Measurements from ENCODE around the gene SMIM3. TPM values are rescaled to one million over a fixed set of nuclear protein-coding genes. Genes with fewer than 3 reads are reported as not detected.
A peak's percentile ranks its signal among the peaks of the same experiment; 100 is the strongest.

Gene SMIM3
- 10 to 100 TPM in 3 of 4 donors, 1 to 10 TPM in 1; 6.8 to 38.5 (median 17.6) TPM for total RNA-seq

- TF ChIP-seq CTCF (IDR thresholded peaks at IDR 0.05) (peak in 3 of 6 experiments; percentile 28 to 39 (median 31)), POLR2A (IDR thresholded peaks at IDR 0.05) (peak in 2 of 4 donors; percentile 85 to 92)
- Histone ChIP-seq H3K27ac (peak within 1 kb of the TSS; percentile 86 to 97 (median 93)), H3K9me3 (no peaks in the 10 kb centered on the region), H3K27me3 (no peaks in the 10 kb centered on the region), H3K36me3 (no peaks in the 10 kb centered on the region), H3K4me1 (peaks cover 38 to 70% (median 49%) of the 10 kb centered on the region in 3 donors), H3K4me3 (peak within 1 kb of the TSS; percentile 63 to 87 (median 78))
- no peak for DNase-seq
- intact Hi-C loops (cut with DNase I) = no loop called here
- 0 to 4% methylated on average over 25 to 32 of the region's 59 CpGs for WGBS, 2 donors
Measured at GRCh38 chr5:150778517-150779396, at the start of gene SMIM3. SMIM3 (plus strand) TSS chr5:150778757; CDS start chr5:150795441, 16,684 bp downstream.

GRCh38 chr5:150729859-150730258, 48.7 kb upstream of the SMIM3 start:
- no peak for TF ChIP-seq CTCF (IDR thresholded peaks at IDR 0.05)
- no peak for TF ChIP-seq POLR2A (IDR thresholded peaks at IDR 0.05)
- no peak overlapping the region for H3K27ac ChIP-seq
- intact Hi-C loops (cut with DNase I) = no loop called here
- H3K4me1 ChIP-seq = no peaks in the 10 kb centered on the region
- no peaks in the 10 kb centered on the region for H3K9me3 ChIP-seq
- peaks cover 4 to 98% (median 21%) of the 10 kb centered on the region in 3 donors for H3K36me3 ChIP-seq
- no peaks in the 10 kb centered on the region for H3K27me3 ChIP-seq
- 93 to 95% methylated on average over 4 of the region's 4 CpGs for WGBS, 2 donors
- no peak for DNase-seq
- no peak overlapping the region for H3K4me3 ChIP-seq

GRCh38 chr5:150731669-150732242, 46.8 kb upstream of the SMIM3 start:
- H3K36me3 ChIP-seq = peaks cover 4 to 99% (median 21%) of the 10 kb centered on the region in 3 donors
- TF ChIP-seq POLR2A (IDR thresholded peaks at IDR 0.05) = no peak
- TF ChIP-seq CTCF (IDR thresholded peaks at IDR 0.05) = no peak
- no peaks in the 10 kb centered on the region for H3K27me3 ChIP-seq
- no peak overlapping the region for H3K4me3 ChIP-seq
- DNase-seq = no peak
- intact Hi-C loops (cut with DNase I) = no loop called here
- H3K27ac ChIP-seq = peak overlapping the region in 1 of 4 donors; percentile 23
- 88 to 95% methylated on average over 6 of the region's 6 CpGs for WGBS, 2 donors
- peaks cover 0 to 5% (median 0%) of the 10 kb centered on the region in 3 donors for H3K9me3 ChIP-seq
- no peaks in the 10 kb centered on the region for H3K4me1 ChIP-seq

GRCh38 chr5:150734579-150735384, 43.8 kb upstream of the SMIM3 start:
- no peak for DNase-seq
- H3K9me3 ChIP-seq = peaks cover 0 to 5% (median 0%) of the 10 kb centered on the region in 3 donors
- no peaks in the 10 kb centered on the region for H3K27me3 ChIP-seq
- intact Hi-C loops (cut with DNase I) = no loop called here
- H3K36me3 ChIP-seq = peaks cover 4 to 90% (median 14%) of the 10 kb centered on the region in 3 donors
- H3K27ac ChIP-seq = peak overlapping the region in 2 of 4 donors; percentile 31 to 56
- WGBS, 2 donors = 91 to 96% methylated on average over 4 to 5 of the region's 7 CpGs
- H3K4me1 ChIP-seq = no peaks in the 10 kb centered on the region
- H3K4me3 ChIP-seq = no peak overlapping the region
- no peak for TF ChIP-seq CTCF (IDR thresholded peaks at IDR 0.05)
- no peak for TF ChIP-seq POLR2A (IDR thresholded peaks at IDR 0.05)
